Lower leg skin (tissue), 4 donors: ENCODE data around the gene CLCN1. TPM values are rescaled to one million over a fixed set of nuclear protein-coding genes. Genes with fewer than 3 reads are reported as not detected.

ENCODE experiments used
- DNase-seq, 2 donors: peaks; one replicate each; pipeline ENCODE4 v3.0.0-alpha.2; 2019; ENCODE audit warnings: low spot score in 2 of 2
- H3K4me3 ChIP-seq: fragments of 200-600 bp; sonication (generic); 2 replicates; pipeline ENCODE4 v1.5.1; 2017; ENCODE audit warnings: mild to moderate bottlenecking, low read depth; ENCODE audit not compliant: poor library complexity, severe bottlenecking
- POLR2A ChIP-seq, 2 donors: fragments of 450-650 bp; IDR thresholded peaks; one replicate each; pipeline ENCODE4 v1.6.1; 2016 to 2017; ENCODE audit warnings: antibody characterized with exemption in 2 of 2, mild to moderate bottlenecking in 1 of 2, moderate library complexity in 1 of 2
- WGBS, 2 donors: methylation state at CpG; one replicate each; pipeline ENCODE4 v1.1.5; 2018; 5-methylcytosine and 5-hydroxymethylcytosine counted together
- intact Hi-C: fragments of 100-400 bp; cut with DNase I; formaldehyde crosslinking; loops from one replicate; pipeline ENCODE4 v1.15.0; 2023; ENCODE audit warnings: low total_unique reads
- total RNA-seq, 4 donors: library from RNA; depleted of rRNA; stranded (reverse); fragments of >200 nt; gene quantifications; one replicate each; pipeline ENCODE4 v1.1.0, GENCODE V29; 2016
- TF ChIP-seq, protein P1 (sequence below), 3 donors: fragments of 450-650 bp; IDR thresholded peaks; one replicate each; pipeline ENCODE4 v1.5.1; 2016; ENCODE audit warnings: antibody characterized with exemption in 3 of 3, mild to moderate bottlenecking in 3 of 3, moderate library complexity in 2 of 3

Gene CLCN1
- total RNA-seq, 4 donors from 2014 or later, result not detected

GRCh38 chr7:143354376-143354775 lies 38.5 kb downstream of the CLCN1 start:
- intact Hi-C loops, result no loop called here
- TF ChIP-seq, protein P1, sequence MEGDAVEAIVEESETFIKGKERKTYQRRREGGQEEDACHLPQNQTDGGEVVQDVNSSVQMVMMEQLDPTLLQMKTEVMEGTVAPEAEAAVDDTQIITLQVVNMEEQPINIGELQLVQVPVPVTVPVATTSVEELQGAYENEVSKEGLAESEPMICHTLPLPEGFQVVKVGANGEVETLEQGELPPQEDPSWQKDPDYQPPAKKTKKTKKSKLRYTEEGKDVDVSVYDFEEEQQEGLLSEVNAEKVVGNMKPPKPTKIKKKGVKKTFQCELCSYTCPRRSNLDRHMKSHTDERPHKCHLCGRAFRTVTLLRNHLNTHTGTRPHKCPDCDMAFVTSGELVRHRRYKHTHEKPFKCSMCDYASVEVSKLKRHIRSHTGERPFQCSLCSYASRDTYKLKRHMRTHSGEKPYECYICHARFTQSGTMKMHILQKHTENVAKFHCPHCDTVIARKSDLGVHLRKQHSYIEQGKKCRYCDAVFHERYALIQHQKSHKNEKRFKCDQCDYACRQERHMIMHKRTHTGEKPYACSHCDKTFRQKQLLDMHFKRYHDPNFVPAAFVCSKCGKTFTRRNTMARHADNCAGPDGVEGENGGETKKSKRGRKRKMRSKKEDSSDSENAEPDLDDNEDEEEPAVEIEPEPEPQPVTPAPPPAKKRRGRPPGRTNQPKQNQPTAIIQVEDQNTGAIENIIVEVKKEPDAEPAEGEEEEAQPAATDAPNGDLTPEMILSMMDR (IDR thresholded peaks at IDR 0.05), result no peak
- TF ChIP-seq POLR2A (IDR thresholded peaks at IDR 0.05), result no peak
- no peak overlapping the region for H3K4me3 ChIP-seq
- WGBS, 2 donors, result 90 to 92% methylated on average over 8 of the region's 8 CpGs
- DNase-seq, result no peak

DNA sequence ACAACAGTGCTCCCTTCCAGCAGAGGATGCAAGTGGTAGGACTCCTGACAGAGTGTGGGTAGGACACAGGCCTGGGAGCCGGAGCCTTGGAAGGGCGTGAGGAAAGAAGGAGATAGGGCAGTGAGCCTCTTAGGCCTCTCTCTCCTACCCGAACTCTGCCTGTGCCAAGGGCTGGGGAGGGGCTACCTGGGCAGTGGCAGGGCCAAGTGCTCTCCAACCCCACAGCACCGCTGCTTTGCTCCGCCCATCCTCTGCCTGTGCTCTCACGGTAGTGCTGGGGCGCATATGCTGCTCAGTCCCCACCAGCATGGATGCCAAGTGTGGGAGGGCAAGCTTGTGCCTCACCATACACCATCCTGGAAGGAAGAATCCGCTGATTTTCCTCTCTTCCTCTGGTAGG lies 39.1 kb downstream of the CLCN1 start:
- H3K4me3 ChIP-seq, result no peak overlapping the region
- intact Hi-C loops, result no loop called here
- TF ChIP-seq POLR2A (IDR thresholded peaks at IDR 0.05), result no peak
- 76 to 91% methylated on average over 8 of the region's 8 CpGs for WGBS, 2 donors
- peak in 1 of 2 donors; percentile 53 for DNase-seq

GRCh38 chr7:143355450-143356385 lies 39.8 kb downstream of the CLCN1 start:
- no peak overlapping the region for H3K4me3 ChIP-seq
- 90 to 92% methylated on average over 16 of the region's 16 CpGs for WGBS, 2 donors
- TF ChIP-seq, protein P1 (IDR thresholded peaks at IDR 0.05), result no peak
- peak in 1 of 2 donors; percentile 79 for DNase-seq
- intact Hi-C loops, result no loop called here

DNA sequence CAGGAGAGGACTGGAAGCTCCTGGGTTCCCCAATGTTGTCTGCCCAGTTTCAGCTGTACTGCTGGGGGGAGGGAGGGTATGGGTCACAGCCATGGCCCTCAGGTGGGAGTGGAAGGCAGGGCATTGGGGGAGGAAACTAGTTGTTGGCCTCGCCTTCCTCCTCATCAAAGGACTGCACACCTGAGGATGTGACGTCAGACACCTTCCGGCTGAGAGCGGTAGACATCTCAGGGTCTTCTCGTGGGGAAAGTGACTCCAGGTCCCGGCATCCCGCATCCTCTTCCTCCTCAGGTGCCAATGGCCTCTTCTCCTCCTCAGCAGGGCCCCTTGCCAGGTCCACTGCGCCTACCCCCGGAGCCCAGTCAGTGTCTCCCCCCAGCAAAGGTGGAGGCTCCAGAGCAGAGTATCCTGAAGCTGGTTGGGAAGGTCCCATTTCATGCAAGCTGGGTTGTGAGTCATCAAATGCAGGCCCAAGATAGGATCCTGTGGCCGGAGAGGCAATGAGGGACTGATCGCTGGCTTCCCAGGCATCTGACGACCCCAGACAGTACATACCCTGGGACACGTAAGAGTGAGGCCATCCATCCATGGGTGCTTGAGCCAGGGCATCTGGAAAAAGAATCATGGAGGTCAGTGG lies 40.6 kb downstream of the CLCN1 start:
- TF ChIP-seq POLR2A (IDR thresholded peaks at IDR 0.05), result no peak
- TF ChIP-seq, protein P1 (IDR thresholded peaks at IDR 0.05), result no peak
- DNase-seq, result peak in 1 of 2 donors; percentile 74
- H3K4me3 ChIP-seq, result no peak overlapping the region
- intact Hi-C loops, result no loop called here
- 94 to 98% methylated on average over 11 to 13 of the region's 13 CpGs for WGBS, 2 donors

DNA sequence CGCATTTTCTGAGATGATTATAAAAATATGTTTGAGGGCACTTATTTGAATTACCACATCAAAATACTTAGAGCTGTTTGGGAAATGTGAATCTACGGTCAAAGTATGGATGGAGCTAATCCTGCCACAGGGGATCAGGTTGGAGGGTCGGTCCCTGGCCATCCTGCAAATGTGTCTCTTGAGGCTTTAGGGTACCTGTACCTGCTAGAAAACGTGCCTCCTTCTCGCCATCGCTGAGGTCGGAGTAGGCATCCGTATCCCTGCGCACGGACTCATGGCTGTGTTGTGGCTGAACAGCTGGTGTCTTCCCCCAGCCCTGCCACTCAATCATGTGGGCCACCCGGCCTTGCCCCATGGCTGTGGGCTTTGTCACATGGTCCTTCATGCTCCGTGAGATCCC lies 42.7 kb downstream of the CLCN1 start:
- intact Hi-C loops, result no loop called here
- DNase-seq, result peak in 1 of 2 donors; percentile 75
- TF ChIP-seq, protein P1 (IDR thresholded peaks at IDR 0.05), result no peak
- no peak for TF ChIP-seq POLR2A (IDR thresholded peaks at IDR 0.05)
- no peak overlapping the region for H3K4me3 ChIP-seq
- 87 to 90% methylated on average over 12 of the region's 12 CpGs for WGBS, 2 donors

DNA sequence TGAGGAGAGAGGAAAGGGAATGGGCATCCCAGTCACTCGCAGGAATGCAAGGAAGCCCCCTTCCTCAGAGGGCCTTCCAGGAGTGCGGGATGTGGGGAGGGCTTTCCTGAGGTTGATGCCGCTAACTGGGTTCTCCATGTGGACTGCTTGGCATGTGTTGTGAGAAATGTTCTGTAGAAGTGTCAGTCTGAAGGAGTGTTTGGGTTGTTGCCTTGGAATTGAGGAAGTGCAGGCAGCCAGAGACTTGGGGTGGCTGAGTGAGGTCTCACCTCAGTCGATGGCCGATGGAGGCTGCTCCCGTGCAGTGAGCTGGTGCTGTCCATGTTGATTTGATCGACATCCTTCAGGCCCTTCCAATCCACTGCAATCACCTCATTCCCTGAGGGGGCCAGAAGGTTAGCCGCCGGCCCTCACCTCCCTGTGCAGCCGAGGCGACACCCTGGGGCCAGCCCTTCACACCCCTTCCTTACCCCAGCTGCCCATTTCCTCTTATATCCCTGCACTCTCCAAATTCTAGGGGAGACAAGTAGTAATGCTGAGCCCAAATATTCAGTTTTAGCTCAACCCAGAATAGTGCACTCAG lies 44.0 kb downstream of the CLCN1 start:
- WGBS, 2 donors, result 85 to 86% methylated on average over 11 of the region's 11 CpGs
- no peak for TF ChIP-seq POLR2A (IDR thresholded peaks at IDR 0.05)
- TF ChIP-seq, protein P1 (IDR thresholded peaks at IDR 0.05), result no peak
- peak in 1 of 2 donors; percentile 81 for DNase-seq
- H3K4me3 ChIP-seq, result no peak overlapping the region
- intact Hi-C loops, result no loop called here
